ENCODE results near the gene NDUFA13.
A peak's percentile ranks its signal among the peaks of the same experiment; 100 is the strongest.
"Not testable (repeated sequence)": the region's sequence is repeated elsewhere in the genome, so short reads cannot be mapped to it uniquely, and the experiment has no call there.

Gene NDUFA13

DNA sequence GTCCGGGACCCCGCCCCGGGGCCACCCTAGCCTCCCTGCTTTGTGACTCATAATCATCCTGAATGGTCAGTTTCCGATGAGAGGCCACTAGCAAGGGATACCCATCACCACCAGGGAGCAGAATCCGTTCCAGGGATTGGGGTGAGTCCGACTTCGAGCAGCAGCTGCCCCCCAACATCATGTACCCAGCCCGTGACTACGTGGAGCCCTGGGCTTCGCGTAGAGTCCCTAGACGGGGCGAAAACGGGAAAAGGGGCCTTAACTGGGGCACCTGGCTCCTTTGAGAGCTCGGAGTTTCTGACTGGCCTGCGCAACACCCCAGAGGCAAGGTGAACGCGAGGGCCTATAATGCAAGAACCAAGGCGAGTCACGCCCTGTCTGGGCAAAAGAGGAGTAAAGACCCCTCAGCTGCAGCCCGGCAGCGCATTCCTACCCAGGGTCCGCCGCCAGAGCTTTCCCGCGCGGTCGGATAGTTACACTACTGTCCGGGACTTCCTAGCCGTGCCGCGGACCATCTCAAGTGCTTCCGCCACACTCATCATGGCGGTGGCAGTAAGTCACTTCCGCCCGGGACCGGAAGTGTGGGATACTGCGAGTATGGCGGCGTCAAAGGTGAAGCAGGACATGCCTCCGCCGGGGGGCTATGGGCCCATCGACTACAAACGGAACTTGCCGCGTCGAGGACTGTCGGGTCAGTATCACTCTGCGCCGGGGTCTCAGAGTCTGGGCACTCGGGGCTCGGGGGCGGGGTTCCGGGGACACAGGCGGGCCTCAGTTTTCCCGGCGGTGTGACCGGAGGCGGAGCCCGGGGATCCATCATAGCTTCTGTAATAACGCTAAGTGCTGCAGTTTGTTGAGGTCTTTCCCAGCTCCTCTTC lies at the start of gene NDUFA13:
Gene NDUFA13 (plus strand): TSS at position 584 of the 878 bp plus-strand sequence. CDS start 14 bp downstream, at position 598.
- DNase-seq: peak; percentile 90

DNA sequence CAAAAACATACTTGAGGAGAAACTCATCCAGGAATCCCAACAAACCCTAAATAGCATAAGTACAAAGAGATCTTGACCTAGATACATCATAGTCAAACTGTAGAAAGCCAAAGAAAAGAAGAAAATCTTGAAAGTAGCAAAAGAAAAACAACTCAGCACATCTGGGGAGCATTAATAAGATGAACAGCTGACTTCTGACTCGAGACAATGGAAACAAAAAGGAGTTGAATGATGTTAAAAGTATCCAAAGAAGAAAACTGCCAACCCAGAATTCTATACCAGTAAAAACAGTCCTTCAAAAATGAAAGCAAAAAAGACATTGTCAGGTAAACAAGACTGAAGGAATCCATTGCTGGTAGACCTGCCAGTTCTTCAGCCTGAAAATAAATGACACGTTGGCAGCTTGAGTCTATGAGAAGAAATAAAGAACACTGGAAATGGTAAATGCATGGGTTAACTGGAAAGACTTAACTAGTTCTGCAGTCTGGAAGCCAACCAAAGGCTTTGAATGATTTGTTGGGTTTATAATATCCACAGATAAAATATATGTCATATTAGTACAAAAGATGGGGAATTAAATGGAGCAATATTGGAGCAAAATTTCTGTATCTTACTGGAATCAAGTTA lies 47.5 kb upstream of the NDUFA13 start:
- DNase-seq: no peak

DNA sequence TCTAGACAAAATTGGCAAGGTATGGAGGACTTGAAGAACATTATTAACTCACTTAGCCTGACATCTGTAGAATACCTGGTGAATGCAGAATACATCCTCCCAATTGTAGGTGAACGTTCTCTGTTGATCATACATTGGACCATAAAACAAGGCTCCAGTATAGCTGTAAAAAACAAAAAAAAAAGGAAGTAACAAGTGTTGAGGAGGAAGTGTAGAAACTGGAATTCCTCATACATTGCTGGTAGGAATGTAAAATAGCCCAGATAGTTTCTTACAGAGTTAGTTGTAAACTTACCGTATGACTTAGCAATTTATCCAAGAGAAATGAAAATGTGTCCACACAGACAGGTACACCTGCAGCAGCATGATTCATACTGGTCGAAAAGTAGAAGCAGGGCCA lies 45.4 kb upstream of the NDUFA13 start:
- no peak for DNase-seq

DNA sequence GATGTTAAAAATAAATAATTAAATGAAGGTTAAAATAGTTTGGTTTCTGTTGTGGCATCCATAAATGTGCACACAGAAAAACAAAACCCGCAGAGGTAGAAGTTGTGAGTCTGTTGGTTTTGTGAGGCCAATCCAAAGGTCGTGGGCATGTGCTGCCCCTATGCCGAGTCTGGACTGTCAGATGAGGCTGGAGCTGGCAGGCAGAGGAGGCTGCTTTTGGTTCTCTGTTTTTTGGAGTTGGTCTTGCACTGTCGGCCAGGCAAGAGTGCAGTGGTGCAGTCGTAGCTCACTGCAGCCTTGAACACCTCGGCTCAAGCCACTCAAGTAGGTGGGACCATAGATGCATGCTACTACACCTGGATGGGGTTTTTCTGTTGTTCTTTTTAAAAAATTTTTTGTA lies 44.3 kb upstream of the NDUFA13 start:
- DNase-seq: no peak

DNA sequence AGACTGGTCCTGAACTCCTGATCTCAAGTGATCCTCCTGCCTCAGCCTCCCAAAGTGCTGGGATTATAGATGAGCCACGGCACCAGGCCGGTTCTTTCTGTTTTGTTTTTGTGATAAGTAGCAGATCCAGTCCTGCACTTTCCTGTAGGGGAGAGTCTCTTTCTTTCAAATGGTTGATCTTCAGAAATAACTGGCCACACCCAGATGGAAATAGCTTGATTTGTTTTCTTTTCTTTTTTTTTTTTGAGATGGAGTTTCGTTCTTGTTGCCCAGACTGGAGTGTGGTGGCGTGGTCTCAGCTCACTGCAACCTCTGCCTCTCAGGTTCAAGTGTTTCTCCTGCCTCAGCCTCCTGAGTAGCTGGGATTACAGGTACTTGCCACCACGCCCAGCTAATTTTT lies 43.9 kb upstream of the NDUFA13 start:
- DNase-seq: not testable (repeated sequence)

DNA sequence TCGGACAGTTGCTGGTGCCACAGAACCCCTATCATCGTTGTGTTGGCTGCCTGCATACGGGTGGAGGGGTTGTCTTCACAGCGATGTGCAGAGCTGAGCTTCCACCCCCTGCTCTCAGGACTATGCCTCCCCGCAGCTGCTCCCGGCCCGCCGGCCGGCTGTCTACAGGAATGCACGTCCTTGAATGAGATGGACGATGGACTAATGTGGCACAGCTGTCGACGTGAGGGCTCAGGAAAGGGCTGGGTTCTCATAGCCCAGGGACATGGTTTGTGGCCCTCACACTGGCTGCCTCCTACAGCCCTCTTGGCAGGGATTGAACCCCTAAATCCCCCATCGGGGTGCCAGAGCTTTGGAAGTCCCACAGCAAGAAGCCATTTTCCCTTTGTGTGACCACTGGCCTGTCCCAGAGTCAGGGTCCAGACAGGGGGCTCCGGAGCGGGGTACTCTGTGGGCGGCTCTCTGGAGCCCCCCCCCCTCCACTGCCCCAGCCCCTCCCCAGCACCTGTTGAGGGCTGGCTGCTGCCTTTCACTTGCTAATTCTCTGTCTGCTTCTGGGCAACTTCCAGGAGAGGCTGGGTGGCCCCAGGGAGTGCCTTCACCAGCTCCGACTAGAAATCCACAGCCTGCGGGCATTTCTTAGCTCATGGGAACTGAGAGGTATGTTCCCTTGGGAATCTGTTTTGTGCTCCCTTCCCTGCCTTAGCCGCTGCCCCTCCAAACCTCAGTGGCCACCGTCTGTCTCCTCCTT lies 40.8 kb upstream of the NDUFA13 start:
- DNase-seq: no peak

DNA sequence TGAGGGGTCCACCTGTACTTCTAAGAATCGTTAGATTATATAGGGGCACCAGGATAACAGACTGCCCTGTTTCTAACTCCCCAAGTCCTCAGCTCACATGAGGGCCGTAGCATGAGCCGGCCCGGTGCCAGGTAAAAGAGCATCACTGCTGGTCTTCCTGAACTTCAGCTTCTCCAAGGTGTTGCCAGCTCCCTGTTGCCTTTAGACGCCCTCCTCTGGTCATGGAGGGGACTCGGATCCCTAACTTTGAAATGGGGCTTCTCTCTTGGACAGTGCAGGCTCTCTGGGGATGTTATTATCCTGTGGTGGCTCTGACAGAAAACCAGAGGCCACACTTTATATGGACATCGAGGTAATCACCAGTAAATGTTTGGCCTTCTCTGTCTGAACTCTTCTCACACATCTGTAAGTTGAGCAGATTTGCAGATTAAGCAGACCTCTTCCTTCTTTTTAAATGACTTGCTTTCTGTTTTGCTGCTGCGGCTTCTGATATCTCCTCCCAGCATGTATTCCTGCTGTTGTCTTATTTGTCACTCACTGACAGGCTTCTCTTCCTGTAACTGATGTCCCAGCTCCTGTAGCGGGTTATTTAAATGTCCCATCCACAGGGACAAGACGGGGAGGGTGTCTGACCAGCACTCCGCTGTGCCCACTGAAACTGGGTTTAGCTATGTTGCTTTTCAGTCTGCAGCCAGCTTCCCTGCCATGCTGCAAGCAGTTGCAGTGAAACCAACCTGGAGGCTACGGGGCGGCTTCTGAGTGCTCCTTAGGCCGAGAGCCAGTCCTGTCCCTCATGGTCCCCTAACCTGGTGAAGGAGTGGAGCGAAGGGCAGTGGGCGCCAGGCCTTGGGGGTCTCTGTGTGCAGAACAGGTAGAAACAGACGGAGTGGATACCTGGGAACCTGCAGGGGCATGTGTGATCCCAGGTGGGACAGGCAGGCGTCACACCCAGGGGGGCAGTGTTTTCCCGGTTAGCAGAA lies 39.9 kb upstream of the NDUFA13 start:
- DNase-seq: no peak

DNA sequence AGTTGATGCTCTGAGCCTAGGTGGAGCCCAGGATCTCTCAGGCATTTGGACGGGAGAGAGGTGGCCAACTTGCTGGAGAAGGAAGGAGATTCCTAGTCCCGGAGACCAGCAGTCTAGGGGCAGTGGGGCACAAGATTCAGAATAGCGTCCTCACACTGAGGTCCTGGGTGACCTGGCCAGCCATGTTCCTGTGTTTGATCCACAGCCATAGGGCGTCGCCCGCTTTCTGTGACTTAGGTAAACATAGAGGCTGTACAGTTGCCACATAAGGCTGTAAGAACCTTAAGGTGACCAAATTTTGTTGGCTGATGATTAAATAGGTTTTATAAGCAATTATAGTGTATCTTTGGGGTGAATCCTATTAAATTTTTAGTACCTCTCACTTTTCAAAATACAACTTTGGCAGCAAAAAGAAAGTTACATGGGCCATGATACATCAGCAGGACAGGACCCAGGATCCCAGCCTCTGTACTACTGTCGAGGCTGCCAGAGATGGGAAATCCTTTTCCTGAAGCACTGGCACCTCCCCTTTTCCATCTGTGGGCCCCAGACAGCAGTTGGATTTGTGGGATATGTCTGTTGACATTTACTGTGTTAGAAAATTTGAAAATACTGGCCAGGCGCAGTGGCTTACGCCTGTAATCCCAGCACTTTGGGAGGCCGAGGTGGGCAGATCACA lies 38.2 kb upstream of the NDUFA13 start:
- no peak for DNase-seq

DNA sequence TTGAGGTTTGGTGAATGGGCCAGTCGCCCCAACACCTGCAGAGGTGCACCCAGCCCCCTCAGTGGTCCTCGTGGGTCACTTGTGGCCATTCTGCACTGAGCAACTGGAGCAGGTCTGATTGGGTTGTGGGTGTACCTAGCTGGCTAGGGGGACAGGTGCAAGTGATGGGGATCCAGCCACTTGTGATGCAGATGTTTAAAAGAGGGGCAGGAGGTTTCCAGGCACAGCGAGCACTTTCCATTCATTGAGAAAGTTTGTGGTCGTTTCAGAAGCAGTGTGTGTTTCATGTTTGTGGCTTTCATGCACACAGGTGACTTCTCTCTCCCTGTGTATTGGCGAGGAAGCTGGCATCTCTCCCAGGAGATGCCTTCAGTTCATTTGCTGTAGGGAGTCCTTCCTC lies 35.3 kb upstream of the NDUFA13 start:
- no peak for DNase-seq

DNA sequence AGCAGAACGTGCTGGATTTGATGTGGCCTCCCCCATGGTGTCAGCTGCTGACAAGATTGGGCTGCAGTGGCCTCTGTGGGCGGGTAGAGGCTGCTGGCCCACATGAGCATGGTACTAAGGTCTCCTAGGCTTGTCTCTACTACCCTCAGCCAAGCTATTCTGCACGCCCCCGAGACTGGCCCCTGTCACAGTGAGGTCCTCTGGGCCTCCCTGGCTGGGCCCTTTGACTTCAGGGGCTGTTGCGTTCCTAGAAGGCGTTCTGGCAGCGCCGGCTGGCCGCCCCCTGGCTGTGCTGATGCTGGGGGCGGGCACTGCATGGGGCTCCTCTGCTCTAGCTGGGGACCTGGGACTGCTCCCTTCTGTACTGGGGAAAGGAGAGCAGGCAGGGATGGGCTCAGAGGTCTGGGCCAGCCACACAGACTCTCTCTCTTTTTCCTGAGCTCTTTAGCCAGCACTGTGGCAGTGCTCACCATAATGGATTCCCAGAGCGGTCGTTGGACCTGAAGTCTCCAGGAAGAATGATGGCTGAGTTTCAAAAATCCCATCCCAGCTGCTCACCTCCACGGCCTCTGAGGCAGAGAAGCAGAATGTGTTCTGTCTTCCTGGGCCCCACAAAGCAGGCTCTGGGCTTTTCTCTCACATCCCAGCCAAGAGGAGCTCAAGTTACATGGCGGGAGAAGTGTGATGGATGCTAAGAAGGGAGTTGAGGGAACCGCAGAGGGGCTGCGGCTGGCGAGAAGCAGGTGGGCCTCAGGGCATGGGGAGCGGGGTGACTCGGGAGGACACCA lies 33.0 kb upstream of the NDUFA13 start:
- DNase-seq: no peak

DNA sequence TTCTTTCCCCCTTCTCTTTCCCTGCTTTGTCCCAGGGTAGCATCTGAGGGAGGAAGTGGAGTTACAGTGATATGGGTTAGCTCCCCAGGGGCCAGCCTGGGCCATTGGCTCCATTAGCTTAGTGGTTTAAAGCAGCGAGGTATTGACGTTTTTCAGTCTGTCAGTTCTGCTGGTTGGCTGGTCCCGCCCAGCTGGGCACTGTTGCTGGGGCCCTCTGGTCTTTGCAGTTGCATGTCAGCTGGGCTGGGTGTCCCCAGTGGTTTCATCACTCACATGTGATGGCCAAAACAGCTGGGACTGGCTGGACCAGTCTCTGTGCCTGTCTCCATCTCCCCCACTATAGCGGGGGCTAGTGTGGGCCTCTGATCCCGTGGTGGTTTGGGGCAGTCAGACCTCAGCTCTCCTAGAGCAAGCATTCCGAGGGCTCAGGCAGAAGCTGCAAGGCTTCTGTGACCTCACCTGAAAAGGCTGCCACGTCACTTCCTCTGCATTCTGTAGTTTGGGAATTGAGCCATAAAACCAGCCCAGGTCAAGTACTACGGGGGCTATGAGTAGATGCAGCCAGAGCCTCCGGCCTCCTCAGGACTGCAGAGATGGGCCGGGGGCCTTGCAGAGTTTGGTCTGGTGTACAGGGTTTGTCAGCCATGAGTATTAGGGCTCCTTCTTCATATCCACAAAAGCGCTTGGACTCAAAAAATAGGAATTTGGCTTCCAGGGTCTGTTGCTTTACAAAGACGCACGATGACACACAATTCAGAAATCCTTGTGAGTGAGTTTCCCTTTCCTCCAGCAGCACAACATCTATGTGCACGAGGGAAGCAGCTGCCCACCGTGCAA lies 30.6 kb upstream of the NDUFA13 start:
- DNase-seq: no peak

DNA sequence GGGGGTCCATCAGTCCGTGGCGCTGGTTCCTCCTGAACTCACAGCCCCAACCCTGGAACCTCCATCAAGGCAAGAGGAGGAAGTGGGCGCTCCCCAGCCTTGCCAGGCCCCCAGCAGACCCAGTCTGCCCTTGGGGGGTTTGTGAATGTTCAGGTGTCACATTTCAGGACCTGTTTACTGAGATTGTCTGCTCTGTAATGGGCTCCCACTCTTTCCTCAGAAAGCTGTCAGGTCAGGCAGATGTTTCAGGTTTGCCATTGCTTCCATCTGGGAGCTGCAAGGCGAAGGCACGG lies 30.1 kb upstream of the NDUFA13 start:
- DNase-seq: no peak

DNA sequence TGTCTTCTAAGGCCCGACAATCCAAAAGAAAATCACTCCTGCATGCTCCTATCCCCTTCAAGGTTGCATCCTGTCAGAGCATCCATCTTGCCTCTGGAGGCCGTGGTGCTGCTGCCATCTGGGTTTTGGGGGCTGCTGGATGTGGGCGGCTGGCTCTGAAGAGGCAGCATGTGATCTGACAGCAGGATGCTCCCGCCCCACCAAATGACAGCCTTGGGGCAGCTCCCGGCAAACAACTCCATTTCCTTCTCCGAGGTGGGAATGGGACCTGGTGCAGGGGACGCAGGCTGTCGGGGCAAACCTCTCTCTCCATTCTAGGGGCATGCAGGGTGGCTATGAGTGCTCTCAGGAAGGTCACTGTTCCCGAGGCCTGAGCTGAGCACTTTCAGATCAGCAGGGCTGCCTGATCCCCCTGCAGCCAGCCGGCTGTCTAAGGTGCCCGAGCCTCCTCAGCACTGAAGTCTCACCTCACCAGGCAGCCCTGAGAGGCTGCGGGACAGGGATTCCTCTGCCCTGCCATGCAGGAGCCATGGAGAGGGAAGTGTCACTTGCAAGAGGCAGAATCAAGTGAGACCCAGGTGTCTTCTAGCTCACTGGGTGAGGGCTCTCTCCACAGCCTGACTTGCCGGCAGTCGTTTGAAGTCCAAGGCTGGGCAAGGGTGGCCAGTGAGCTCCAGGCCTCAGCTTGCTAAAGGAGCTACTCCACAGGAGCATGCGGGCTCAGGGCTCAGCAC lies 29.5 kb upstream of the NDUFA13 start:
- DNase-seq: no peak

DNA sequence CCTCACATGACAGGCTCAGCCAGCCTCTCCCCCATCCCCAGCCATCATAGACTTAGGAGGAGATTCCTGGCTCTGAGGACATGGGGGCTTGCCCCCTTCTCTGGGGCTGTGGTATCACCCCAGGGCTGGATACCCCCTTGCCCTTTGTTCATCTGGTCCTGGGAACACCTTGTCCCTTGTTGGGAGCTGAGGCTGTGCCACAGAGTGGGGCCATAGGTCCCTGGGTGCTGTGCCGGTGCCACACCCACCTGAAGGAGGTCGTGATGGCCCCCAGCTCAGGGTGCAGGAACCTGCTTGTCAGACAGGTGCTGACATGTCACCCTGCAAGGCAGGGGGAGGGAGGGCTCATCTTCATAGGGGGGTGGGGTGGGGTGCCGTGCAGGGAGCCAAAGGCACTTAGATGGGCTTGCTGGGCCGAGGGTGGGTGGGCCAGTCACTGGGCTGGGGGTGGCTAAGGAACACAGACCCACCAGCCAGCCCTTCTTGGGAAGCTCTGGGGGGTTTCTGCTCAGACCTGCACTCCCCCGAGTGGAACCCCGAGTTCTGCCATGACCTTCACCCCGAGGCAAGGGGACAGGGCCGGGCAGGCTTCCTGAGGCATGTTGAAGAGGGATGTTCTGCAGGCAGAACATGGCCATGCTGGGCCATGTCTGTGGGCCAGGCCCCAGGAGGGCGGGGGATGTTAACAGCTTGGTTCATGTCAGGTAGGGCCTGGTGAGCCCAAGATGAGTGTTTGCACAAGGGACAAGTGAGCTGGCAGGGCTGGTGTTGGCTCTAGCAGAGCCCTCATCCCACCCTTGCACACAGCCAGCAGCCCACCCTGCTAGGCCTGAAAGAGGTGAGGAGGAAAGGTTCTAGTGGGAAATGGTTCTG lies 28.7 kb upstream of the NDUFA13 start:
- no peak for DNase-seq

DNA sequence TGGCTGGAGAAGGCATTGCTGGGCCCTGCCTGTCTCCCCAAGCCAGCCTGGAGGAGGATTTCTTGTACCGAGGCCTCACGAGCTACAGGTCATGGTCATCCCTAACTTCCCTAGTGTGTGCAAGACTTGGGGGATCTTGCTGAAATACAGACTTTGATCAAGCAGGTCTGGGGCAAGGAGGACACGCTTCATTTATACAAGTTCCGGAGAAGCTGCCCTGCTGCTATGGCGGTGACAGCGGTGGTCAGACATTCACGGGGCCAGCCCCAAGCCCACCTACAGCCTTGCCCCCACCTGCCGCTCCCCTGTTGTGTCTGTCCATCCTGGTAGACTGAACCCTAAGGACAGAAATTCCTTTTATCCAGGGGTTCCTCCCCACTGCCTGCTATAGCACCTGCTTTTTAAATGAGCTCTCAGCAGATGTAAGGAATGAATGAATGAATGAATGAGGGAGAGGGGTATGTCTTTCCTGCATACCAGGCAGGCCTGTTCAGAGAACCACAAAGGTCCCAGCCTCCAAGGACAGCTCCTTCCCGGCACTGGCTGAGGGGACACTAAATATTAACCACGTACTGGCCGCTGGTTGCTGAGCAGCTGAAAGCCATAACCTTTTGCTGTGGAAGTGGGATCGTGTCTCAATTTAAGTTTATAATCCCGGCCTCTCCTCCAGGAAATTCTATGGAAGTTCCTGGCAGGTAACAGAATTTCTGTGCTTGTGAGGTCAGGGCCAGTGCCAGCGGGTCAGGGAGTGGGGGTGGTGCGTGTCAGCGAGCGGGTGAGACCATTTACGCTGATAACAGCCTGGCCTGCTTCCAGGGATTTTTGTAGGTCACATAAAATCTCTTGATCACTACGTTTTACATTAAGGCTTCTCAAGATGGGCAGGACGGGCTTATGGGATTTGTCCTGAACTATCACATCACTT lies 27.8 kb upstream of the NDUFA13 start:
- DNase-seq: no peak

DNA sequence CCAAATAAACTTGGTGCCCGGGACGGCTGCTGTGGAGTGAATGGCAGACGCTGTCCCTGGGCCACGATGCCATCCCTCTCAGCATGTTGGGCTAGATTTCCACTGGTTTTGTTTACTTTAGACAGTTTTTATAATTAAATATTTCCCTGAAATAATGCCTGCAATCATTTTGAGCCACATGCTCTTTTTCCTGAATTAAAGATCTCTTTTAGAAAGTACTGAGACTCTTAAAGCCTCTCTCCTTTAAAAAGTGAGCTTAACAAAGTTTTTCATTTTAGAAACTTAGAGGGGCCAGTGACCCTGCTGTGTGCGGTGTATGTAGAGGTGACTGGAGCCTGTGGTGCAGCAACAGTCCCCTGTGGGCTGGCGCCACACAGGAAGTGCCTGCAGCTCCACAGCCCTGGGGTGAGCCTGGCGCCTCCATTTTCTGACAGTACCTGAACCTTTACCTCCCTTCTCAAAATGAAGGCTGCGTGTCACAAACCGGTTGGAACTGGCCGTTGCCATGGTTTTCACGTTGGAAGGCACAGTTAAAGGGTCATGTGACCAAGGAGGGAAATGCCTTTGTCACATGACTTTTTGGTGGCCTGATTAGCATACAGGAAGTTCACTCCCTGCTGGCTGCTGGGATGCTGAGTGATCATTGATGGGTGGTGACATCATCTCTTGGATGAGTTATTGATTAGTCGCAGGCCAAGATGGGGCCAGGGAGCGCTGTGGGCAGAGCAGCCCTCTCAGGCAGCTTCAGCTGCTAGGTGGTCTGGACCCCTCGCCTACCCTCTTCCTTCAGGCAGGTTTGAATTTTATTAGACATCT lies 26.9 kb upstream of the NDUFA13 start:
- peak; percentile 94 for DNase-seq
